HG03066 (cell line): ENCODE measurements around the gene LCNL1.

Source experiments
- ATAC-seq: cut with Tn5 transposase; IDR thresholded peaks from one replicate; pipeline ENCODE4 v1.9.1; 2021; ENCODE audit warnings: low read depth; ENCODE audit not compliant: unreplicated experiment

LCNL1 gene

DNA sequence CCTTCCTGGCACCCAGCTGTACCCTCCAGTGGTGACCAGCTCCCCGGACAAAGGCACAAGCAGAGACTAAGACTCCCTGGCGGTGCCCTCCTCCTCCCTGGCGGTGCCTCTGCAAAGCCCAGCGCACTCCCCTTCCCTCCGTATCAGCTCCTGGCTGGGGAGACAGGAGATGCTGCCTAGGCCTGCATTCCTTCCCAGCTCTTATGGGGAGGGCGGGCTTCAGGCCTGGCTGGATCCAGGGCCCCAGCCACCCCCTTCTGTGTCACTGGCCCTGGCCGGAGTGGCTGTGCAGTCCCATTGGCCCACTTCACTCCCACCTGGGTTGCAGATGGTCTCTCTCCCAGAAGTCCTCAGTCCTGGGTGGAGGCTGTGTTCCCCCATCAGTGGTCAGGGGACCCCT is 24.3 kb upstream of the LCNL1 start:
- no peak for ATAC-seq

DNA sequence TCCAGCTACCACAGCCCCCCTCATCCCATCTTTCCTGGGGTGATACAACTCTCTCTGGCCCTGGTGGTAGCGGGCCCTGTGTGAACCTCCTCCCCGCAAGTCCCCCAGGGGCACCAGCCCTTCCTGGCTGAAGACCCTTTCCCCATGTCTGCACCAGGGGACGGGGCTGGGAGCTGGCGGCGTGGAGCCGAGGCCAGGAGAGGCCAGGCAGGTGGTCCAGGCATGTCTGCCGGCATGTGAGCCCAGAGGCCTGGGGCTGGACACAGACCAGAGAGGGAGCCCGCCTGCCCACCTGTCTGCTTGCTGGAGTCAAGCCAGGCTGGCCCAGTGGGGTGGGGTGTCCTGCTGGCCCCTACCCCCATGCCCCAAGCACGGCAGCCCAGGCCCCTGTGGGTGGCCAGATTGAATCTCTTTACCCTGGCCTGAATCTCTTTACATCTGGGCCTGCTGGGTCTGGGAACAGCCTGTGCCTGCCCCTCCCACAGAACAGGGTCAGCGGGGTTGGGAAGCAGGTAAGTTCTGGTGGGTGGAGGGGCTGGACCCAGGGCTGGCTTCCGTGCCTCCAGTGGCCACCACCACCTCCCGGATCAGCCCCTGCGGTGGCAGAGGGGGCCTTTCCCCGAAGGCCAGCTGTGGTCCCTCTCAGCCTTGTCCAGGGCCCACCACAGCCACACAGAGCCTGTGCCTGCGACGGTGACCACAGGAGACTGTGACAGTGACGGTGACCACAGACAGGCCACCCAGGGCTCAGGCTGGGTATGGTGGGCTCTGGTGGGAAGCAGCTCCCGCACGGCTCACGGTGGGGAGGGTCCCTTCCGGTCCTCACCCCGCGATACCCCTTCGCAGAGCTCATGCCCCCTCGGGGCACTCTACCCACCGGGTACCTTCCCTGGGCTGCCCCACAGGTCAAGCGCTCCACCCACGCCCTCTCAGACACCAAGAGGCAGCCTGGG is 23.6 kb upstream of the LCNL1 start:
- no peak for ATAC-seq

DNA sequence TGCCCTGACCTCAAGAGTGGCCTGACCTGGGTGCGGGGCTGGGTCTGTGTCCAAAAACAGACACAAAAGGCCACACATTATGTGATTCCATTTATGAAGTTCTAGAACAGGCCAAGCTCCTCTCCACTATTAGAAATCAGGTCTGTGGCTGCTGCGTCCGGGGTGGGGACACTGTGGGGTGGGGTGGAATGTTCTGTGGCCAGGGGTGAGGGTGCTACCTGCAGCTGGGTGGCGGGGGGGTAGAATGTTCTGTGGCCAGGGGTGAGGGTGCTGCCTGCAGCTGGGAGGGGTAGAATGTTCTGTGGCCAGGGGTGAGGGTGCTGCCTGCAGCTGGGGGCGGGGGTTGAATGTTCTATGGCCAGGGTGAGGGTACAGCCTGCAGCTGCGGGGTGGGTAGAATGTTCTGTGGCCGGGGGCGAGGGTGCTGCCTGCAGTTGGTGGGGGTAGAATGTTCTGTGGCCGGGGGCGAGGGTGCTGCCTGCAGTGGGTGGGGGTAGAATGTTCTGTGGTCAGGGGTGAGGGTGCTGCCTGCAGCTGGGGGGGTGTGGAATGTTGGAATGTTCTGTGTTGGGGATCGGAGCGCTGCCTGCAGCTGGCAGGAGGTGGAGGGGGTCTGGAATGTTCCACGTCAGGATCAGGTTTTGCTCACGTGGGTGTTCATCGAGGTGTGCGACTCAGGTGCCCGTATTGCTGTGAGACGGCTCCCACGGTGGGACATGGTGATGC is 22.4 kb upstream of the LCNL1 start:
- ATAC-seq, result no peak

DNA sequence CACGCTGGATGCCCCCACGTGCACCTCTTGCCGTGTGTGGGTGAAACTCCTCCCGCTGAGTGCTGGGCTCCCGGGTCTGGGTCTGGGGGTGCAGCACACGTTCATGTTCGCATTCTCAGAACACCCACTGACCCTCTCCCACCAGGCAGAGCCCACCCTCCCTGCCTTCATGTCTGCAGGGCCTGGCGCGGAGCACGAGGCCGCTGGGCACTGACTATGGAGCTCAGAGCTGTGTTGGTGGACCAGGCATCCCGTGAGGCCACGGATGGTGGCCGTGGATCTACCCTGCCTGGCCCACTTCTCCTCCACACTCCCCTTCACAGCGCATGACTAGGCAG is 21.9 kb upstream of the LCNL1 start:
- ATAC-seq, result no peak

DNA sequence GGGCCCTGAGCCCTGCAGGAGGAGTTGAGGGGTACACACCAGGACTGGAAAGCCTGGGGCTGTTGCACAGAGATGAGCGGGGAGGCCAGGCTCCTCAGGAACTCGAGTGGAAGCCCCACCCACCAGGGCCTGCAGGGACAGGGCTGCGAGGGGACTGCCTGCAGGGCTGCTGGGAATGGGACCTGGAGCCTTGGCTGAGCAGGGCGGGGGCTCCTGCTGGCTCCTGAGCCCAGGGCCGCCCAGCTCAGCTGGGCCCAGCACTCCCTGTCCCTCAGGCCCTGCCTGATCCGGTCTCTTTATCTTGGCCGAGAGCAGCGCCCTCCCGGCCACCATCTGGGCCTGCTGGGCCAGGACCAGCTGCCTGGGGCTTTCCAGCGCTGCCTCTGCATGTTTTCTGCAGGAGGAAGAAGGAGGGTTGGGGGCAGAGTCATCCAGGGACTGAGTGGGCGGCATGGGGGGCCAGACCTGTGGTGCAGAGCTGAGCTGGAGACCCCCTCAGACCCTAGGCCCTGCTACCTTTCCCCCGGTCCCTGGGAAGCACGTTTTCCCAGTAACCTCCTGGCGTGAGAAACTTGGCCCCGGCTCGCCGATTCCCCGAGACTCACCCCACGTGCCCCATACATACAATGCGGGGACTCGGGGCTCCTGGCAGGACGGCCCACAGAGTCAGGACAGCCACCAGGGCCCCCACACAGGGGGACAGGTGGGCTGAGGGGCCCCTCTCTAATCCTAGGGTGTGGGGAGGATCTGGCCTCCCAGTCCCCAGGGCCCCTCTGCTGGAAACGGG is 21.3 kb upstream of the LCNL1 start:
- no peak for ATAC-seq

DNA sequence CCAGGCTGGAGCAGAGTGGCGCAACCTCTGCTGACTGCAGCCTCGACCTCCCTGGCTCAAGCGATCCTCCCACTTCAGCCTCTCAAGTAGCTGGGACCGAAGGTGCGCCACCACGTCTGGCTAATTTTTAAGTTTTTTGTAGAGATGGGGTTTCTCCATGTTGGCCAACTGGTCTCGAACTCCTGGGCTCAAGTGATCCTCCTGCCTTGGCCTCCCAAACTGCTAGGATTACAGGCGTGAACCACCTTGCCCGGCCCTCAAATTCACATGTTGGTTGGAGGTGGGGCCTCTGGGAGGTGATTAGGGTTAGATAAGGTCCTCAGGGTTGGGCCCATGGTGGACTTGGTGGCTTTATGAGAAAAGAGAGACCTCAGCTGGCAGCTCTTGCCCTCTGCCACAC is 20.6 kb upstream of the LCNL1 start:
- no peak for ATAC-seq

DNA sequence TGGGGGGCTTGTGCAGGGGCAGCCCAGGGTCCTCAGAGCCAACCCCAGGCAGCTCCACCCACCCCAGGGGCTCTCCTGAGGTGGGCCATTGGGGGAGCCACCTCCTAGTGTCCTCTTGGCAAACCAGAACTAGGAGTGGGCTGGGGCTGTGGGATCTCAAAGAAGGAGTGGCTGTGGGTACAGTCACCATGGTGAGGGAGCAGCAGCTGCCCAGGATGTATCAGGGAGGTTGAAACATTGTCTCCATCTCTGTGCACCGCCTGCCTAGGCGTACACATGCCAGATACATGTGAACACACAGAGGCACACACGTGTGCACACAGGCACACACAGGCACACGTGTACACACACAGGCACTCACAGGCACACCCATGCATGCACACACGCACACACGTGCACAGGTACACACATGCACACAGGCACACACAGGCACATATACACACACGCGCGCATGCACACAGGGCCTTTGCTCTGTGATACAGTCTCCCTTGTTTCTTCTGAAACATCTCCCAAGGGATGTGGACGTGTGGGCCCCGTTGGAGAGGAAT is 20.0 kb upstream of the LCNL1 start:
- ATAC-seq, result no peak

DNA sequence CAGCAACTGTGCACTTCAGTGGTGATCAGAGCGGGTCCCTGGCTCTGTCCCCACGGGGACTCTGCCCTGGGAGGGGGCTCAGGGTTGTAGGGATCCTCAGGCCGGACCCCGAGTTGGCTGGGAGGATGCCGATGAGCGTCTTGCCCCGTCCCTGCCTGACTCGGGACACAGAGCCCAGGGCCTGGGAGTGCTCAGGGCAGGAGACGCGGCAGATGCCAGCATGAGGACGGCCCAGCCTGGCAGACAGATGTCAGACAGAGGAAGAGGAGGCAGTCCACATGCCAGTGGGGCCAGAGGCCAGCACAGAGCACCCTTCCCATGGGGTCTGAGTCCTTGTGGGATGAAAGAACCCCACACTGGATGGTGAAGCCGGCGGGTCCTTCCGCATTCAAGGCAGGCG is 19.5 kb upstream of the LCNL1 start:
- ATAC-seq, result no peak

DNA sequence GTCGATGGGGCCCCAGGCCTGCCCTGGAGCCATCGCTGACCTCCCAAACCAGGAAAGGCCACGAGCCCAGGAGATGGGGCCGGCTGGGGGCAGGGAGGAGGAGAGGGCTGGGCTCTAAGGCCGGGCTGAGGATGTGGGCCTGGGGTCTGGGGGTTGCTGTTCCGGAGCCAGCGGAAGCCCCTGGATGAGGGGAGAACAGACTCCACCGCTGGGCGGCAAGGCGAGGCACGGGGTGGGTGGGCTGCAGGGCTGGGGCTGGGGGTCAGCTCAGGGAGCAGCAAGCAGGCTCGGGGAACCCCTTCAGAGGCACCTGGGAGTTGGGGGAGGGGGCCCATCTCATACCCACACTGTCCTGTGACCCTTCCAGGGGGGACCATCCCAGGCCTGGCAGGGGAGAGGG is 19.0 kb upstream of the LCNL1 start:
- no peak for ATAC-seq

DNA sequence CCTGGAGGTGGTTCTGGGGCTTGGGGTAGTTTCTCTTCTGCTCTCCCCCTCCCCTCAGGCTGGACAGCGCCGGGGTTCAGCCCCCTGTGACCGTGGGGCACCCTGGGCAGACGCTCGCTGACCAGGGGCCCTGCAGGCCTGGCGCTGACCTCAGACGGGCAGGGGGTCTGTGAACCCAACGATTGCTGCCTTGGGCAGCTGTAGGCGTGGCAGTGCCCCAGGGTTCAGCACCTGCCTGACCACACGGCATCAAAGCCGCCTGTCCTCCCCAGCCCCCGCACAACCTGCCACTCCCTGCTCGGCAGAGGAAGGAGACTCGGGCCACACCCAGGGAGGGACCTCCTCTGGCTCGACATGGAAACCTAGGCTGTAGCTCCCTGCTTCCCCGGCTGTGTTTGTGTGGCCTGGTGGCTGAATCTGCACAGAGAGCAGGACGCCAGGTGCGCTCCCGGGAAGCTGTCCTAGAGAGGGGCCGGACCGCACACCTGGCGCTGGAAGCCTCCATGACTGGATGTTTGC is 18.6 kb upstream of the LCNL1 start:
- ATAC-seq, result no peak

DNA sequence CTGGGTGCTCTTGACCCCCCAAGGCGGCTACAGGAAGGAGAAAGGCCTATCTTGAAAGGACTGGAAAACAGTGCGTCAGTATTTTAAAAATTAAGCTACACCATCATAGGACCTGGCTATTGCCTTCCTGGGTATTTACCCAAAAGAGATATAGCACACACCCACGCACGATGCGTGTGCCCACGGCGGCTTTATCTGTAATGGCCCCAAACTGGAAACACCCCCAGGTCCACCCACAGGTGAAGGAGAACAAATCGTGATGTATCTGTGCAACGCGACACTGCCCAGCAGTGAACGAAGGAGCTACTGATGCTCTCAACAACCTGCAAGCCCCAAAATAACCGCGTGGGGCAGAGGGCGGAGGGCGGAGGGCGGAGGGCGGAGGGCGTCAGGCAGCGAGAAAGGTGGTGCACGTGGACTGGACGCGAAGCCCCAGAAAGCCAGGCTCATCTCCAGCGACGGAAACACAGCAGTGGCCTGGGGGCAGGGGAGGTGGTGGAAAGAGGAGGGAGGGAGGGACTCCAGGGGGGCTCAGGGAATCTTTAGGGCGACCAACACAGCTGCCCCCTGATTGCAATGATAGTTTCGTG is 17.9 kb upstream of the LCNL1 start:
- ATAC-seq, result no peak

DNA sequence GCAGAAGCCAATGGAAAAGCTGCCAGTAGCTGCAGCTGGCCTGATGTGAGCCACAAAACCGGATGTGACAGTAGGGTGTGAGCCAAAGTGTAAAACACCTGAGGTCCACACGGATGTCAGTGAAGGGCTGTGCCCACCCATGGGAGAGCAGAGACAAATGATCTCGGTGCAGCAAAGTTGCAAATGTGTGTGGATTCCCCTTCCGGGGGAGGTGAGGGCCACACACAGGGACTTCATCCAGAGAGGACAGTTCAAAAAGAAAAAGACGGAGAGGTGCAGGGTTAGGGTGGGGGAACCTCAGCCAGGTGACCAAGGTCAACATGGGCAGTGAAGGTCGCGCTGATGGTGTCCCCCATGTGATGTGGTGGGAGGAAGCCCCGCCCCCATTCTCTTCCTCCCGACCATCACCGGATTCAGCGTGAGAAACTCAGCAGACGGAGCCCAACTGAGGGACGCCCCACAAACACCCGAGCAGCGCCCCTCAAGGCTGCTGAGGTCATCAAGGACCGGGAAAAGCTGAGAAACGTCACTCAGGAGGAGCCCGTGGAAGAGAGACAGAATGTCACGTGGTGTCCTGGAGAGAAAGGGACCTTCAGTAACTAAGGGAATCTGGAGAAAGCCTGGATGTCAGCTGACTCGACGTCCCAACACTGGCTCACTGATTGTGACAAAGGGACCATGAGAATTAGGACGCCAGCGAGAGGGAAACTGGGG is 16.9 kb upstream of the LCNL1 start:
- no peak for ATAC-seq

DNA sequence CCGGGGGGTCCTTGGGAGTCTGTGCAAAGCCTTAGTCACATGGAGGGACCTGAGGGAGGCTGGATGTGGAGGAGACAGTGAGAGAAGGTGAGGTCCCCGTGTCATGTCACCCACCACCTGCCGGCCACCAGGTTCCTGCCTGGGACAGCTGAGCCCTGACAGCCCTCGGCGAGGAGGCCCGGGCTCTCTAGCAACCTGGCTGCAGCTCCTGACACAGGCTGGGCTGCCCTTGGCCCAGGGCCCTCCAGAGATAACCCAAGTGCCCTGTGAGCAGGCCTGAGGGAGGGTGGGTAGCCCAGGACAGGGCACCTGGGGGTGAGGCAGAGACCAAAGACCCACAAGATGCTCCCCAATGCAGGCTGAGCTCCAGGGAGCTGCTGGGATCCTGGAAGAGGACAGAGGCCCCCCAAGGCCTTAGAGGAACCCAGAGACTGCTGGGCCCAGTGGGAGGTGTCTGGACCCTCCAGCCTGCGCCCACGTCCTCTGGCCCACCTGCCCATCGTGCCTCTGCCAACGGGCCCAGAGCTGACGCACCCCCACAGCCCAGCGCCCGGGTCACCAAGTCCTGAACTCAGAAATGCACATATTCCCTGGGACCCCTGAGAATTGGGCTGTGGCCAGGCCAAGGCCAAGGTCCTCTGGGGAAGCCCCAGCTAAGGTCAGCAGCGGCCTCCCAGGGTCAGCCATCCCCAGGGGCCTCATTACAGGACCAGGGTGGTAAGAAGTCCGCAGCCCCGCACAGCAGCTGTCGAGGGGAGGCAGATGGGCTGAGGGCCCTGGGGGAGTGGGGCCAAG is 14.3 kb upstream of the LCNL1 start:
- no peak for ATAC-seq

DNA sequence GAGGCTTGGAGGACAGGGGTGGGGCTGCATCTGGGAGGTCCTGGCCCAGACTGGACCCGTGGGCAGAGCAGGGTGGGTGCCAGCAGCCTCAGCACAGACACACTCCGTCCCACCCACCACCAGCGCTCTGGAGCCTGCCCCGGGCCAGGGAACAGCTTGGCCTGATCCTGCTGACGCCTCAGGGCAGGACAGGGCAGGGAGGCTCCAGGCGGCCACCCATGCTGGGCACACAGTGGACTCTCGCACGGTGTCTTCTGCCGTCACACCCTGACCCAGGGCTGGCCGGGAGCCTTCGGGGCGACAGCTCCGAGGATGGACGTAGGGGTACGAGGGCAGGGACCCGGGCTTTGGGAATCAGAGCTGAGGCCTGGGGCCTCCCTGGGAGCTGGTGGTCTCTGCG is 13.6 kb upstream of the LCNL1 start:
- no peak for ATAC-seq

DNA sequence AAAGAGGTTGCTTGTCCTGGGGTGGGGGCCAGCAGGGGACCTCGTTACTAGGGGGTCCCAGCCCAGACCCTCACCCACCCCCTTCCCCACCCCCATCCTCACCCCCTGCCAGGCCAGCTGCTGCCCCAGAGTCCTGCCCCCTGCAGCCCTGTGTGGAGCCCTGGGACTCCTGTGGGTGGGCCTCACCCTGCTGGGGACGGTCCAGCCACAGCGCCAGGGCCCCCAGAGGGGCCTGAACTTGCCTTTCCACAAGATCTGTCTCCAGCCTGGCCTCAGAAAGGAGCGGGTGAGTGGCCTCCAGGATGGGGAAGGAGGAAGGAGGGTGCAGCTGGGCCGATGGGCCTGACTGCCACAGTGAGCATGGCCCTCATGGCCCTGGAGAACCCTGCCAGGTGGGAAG is 13.0 kb upstream of the LCNL1 start:
- no peak for ATAC-seq

DNA sequence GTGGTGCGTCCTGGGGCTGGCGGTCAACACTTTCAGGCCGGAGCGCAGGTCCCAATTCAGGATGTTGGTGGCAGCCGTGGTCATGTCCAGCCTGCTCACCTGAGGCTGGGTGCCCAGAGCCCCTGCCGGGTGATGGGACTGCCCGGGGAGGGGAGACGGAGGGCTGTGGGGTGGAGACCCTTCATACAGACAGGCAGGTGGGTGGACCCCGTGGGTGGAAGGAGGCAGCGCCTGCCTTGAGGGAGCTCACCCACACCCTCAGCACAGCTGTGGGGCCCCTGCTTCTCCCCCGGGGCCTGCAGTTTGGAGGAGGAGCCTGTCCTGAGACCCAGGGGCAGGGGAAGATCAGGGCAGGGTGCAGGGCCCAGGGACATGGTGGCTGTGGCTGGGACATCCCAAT is 12.4 kb upstream of the LCNL1 start:
- no peak for ATAC-seq

DNA sequence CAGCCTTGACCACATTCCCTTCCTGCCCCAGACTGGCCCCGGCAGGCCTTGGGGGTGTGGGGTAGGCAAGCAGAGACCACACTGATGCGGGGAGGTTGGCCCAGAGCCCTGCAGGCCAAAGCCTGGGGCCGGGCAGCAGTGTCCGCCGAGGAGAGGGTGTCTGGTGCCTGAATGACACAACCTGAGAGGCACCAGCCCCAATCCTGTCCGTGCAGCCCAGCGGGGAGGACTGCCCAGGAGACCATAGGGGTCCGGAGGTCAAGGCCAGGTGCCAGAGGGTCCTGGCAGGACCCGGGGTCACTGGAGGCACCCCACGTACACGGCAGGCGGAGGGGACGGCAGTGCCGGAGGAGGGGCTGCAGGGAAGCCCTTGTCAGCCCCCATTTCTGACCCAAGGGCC is 11.0 kb upstream of the LCNL1 start:
- no peak for ATAC-seq

DNA sequence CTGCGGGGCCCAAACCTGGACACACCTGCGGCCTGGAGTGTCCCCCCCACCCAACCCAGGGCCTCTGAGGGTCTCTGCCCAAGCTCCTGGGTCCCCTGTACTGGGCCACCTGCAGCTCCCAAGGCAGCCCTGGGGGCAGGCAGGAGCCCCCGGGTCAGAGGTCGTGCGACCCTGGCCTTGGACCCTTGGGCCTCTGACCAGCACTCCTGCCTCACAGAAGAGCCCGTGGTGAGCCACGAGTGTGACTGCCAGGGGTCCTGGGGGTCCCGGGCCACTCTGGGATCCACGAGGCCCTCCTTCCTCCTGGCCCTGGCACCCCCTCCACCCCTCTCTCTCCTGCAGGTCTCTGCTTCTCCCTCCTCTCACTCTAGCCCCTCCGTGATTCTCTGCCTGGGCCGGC is 10.5 kb upstream of the LCNL1 start:
- ATAC-seq, result no peak

DNA sequence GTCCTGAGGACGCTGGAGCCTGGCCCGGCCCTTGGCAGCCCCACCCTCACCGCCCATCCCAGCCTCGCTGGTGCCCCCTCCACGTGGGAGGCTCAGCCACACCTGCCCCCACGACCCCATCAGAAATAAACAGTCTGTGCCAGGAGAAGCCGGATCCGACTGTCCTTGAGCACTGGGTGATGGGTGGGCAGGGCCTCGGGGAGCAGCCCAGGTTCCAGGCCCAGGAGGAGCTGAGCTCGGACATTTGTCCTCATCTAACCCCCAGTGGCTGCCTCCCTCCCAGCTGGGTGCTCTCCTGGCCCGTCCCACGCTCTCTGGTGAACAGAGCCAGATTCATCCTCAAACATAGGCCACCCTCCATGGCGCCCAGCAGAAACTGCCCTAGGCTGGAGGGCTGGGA is 10.1 kb upstream of the LCNL1 start:
- no peak for ATAC-seq
